Measurements from ENCODE around the gene IFT43.

The IFT43 gene

DNA sequence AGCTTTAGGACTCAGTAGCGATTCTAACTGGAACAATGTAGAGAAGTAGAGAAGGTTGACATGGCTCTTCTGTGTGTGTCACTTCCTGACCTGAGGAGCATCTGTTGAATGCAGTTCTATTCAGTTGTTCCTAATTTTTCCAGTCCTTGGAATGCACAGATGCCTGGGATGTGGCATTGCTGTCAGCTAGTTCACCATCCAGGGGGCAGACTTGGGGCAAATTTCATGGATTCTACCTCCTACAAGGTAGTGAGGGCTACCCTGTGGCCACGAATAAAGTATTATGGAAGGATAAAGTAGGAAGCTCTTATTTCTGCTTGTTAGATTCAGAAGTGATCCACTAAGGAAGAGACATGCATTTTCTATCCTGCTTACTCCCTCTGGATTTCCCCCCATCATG is 91.8 kb downstream of the IFT43 start:
- POLR2A ChIA-PET: no interaction called here
- no peak for DNase-seq (ENCODE audit: extremely low spot score)
- TF ChIP-seq LEF1 (IDR thresholded peaks at IDR 0.05; ENCODE audit: borderline replicate concordance) (no peak), CTBP1 (IDR thresholded peaks at IDR 0.05; ENCODE audit: borderline replicate concordance) (no peak), NFRKB (IDR thresholded peaks at IDR 0.05) (no peak), PKNOX1 (IDR thresholded peaks at IDR 0.05) (no peak), ELF4 (IDR thresholded peaks at IDR 0.05) (no peak), HDGF (IDR thresholded peaks at IDR 0.05; ENCODE audit: borderline replicate concordance) (no peak), FOXK2 (IDR thresholded peaks at IDR 0.05) (no peak), SP1 (IDR thresholded peaks at IDR 0.05) (no peak)
- CTCF ChIA-PET: no interaction called here

DNA sequence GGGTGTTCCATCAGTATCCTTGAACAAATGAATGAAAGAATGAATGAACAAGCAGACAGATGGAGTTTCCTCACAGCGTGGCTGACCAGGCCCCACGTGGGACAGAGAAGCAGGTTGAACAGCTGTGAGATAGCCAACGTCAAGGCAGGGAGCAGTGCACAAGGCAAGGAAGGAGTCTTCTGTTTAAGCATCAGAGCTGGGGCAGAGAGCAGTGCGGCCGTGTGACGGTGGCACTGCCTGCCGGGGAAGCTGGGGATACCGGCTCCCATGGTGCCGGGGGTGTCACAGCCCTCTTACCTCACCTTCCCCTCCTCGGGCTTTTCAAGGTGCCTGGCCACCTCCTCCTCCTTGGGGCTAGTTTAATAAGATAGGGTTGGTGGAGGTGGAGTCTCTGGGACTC is 92.9 kb downstream of the IFT43 start:
- ChIA-PET POLR2A (no interaction called here), CTCF (no interaction called here)
- TF ChIP-seq ARNT (IDR thresholded peaks at IDR 0.05) (no peak), FOXK2 (IDR thresholded peaks at IDR 0.05) (no peak), FOXM1 (IDR thresholded peaks at IDR 0.05; ENCODE audit: borderline replicate concordance) (no peak), LEF1 (IDR thresholded peaks at IDR 0.05; ENCODE audit: borderline replicate concordance) (no peak), L3MBTL2 (conservative IDR thresholded peaks at IDR 0.05) (no peak), FOXA1 (IDR thresholded peaks at IDR 0.05) (no peak), SP1 (IDR thresholded peaks at IDR 0.05) (no peak), CTBP1 (IDR thresholded peaks at IDR 0.05; ENCODE audit: borderline replicate concordance) (no peak), NFRKB (IDR thresholded peaks at IDR 0.05) (no peak), TARDBP (IDR thresholded peaks at IDR 0.05) (no peak), ZNF384 (IDR thresholded peaks at IDR 0.05) (no peak), SUZ12 (IDR thresholded peaks at IDR 0.05) (no peak), BHLHE40 (IDR thresholded peaks at IDR 0.05; ENCODE audit: borderline replicate concordance) (no peak)

GRCh38 chr14:76080025-76080424 is 94.5 kb downstream of the IFT43 start:
- ChIA-PET CTCF (interaction anchor here (1.4 kb wide), 1 partner anchor 29 kb away, joined by 3 read pairs; no protein-coding TSS in a partner anchor), POLR2A (no interaction called here)
- TF ChIP-seq ZNF384 (IDR thresholded peaks at IDR 0.05) (no peak), LEF1 (IDR thresholded peaks at IDR 0.05; ENCODE audit: borderline replicate concordance) (no peak), SP1 (IDR thresholded peaks at IDR 0.05) (no peak), ARNT (IDR thresholded peaks at IDR 0.05) (no peak), ELF4 (IDR thresholded peaks at IDR 0.05) (no peak), L3MBTL2 (conservative IDR thresholded peaks at IDR 0.05) (no peak), PKNOX1 (IDR thresholded peaks at IDR 0.05) (no peak), SUZ12 (IDR thresholded peaks at IDR 0.05) (no peak), FOXM1 (IDR thresholded peaks at IDR 0.05; ENCODE audit: borderline replicate concordance) (no peak), TARDBP (IDR thresholded peaks at IDR 0.05) (no peak), CTBP1 (IDR thresholded peaks at IDR 0.05; ENCODE audit: borderline replicate concordance) (no peak), NFRKB (IDR thresholded peaks at IDR 0.05) (no peak), FOXK2 (IDR thresholded peaks at IDR 0.05) (no peak), FOXA1 (IDR thresholded peaks at IDR 0.05) (no peak), BHLHE40 (IDR thresholded peaks at IDR 0.05; ENCODE audit: borderline replicate concordance) (no peak), HDGF (IDR thresholded peaks at IDR 0.05; ENCODE audit: borderline replicate concordance) (no peak)
- no peak for DNase-seq (ENCODE audit: extremely low spot score)

More for the DNA sequence above, 92.9 kb downstream of the IFT43 start:
- no peak for DNase-seq (ENCODE audit: extremely low spot score)

DNA sequence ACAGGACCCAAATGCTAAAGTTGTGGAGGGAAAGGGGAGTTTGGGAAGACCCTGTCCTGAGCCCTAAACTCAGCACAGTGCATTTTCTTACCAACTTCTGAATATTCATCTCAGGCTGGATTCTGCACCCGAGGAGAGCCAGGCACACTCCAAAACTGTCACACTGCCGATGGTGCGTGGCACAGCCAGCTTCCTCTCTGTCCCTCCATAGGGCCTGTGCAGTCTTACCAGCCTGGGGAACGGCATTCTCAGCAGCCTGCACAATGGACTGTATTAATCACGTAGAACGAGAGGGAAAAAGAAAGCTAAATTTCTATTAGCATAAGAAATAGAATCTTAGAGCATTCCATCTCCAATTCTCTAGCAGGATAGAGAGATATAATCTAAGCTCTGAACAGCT is 94.9 kb downstream of the IFT43 start:
- ChIA-PET POLR2A (no interaction called here), CTCF (interaction anchor here (1.4 kb wide), 1 partner anchor 30 kb away, joined by 3 read pairs; no protein-coding TSS in a partner anchor)
- DNase-seq (ENCODE audit: extremely low spot score): no peak
- TF ChIP-seq SUZ12 (IDR thresholded peaks at IDR 0.05) (no peak), FOXK2 (IDR thresholded peaks at IDR 0.05) (no peak), FOXM1 (IDR thresholded peaks at IDR 0.05; ENCODE audit: borderline replicate concordance) (no peak), HDGF (IDR thresholded peaks at IDR 0.05; ENCODE audit: borderline replicate concordance) (no peak), LEF1 (IDR thresholded peaks at IDR 0.05; ENCODE audit: borderline replicate concordance) (no peak)

- TF ChIP-seq L3MBTL2 (conservative IDR thresholded peaks at IDR 0.05) (no peak), FOXM1 (IDR thresholded peaks at IDR 0.05; ENCODE audit: borderline replicate concordance) (no peak), BHLHE40 (IDR thresholded peaks at IDR 0.05; ENCODE audit: borderline replicate concordance) (no peak), CTBP1 (IDR thresholded peaks at IDR 0.05; ENCODE audit: borderline replicate concordance) (no peak), FOXK2 (IDR thresholded peaks at IDR 0.05) (no peak), ZNF384 (IDR thresholded peaks at IDR 0.05) (no peak)
- no peak for DNase-seq (ENCODE audit: extremely low spot score)
- ChIA-PET CTCF (no interaction called here), POLR2A (no interaction called here)
Measured at GRCh38 chr14:76081642-76082041, 96.1 kb downstream of the IFT43 start.

DNA sequence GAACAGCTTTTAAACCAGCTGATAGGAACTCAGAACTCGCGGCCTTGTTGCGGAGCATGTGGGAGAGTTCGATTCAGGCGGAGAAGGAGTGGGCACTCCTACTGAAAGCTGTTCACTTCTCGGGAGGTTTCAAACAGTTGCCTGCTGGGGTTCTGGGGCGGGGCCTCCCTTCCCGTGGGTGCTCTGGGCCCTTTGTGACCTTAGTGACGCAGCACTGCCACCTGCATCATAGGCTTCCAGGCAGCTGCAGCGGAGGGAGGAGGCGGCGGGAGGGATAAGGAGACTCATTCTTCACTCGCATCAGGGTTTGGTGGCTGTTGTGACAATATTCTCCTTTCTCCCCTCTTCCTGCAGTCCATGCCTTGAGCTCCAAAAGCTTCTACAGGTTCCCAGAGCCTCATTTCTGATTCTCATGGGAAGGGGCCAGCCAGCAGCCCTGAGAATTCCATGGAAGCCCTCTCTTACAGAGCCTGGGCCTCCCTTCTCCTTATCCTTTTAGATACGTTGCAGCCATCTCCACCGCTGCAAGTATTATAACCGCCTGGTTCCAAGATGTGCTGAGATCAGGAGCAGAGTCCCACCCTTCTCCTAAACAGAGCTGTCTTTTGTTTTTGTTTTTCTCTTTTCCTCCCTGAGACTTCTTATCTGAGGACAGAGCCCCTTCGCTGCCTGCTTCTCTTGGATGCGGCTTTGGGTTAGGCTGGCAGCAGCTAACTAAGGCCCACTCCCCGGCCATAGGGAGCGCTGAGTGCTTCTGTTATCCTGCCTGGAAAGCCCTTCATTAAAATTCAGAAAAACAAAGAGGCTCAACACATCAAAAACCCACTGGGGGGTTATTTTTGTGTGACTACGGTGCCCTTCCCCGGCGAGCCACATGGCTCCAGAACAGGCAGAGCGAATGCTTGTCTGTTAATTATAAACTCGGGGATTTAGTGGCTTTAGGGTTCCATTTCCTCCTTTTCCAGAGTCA is 98.5 kb downstream of the IFT43 start:
- POLR2A ChIA-PET: no interaction called here
- CTCF ChIA-PET: no interaction called here

More for the DNA sequence above, 98.5 kb downstream of the IFT43 start:
- DNase-seq (ENCODE audit: extremely low spot score): no peak
- TF ChIP-seq FOXA1 (IDR thresholded peaks at IDR 0.05) (no peak), SP1 (IDR thresholded peaks at IDR 0.05) (no peak), LEF1 (IDR thresholded peaks at IDR 0.05; ENCODE audit: borderline replicate concordance) (no peak), ARNT (IDR thresholded peaks at IDR 0.05) (no peak), CTBP1 (IDR thresholded peaks at IDR 0.05; ENCODE audit: borderline replicate concordance) (no peak), FOXM1 (IDR thresholded peaks at IDR 0.05; ENCODE audit: borderline replicate concordance) (no peak), HDGF (IDR thresholded peaks at IDR 0.05; ENCODE audit: borderline replicate concordance) (no peak), PKNOX1 (IDR thresholded peaks at IDR 0.05) (no peak), ZNF384 (IDR thresholded peaks at IDR 0.05) (no peak), L3MBTL2 (conservative IDR thresholded peaks at IDR 0.05) (no peak), BHLHE40 (IDR thresholded peaks at IDR 0.05; ENCODE audit: borderline replicate concordance) (no peak), ELF4 (IDR thresholded peaks at IDR 0.05) (no peak), SUZ12 (IDR thresholded peaks at IDR 0.05) (no peak), FOXK2 (IDR thresholded peaks at IDR 0.05) (no peak), NFRKB (IDR thresholded peaks at IDR 0.05) (no peak), TARDBP (IDR thresholded peaks at IDR 0.05) (no peak)

Measured in HEK293T (cell line).